Panc1 (cell line): Measurements from ENCODE around the gene MGAT5. TPM values are rescaled to one million over a fixed set of nuclear protein-coding genes. Genes with fewer than 3 reads are reported as not detected.
"Not testable (repeated sequence)": the region's sequence is repeated elsewhere in the genome, so short reads cannot be mapped to it uniquely, and the experiment has no call there.

Experiments used
- ATAC-seq: fragments of 200-7000 bp; cut with Tn5 transposase; 2 replicates; pipeline ENCODE4 v1.9.1; 2020; ENCODE audit warnings: mild to moderate bottlenecking, moderate library complexity
- BruUV-seq: library from RNA; stranded (reverse); fragments of 400-500 nt; replicated peaks from 2 replicates; lab custom pipeline; 2021; lab: Mats Ljungman, UMichigan
- CTCF ChIA-PET: fragments of 300-600 bp; sonication (Branson Sonifier 250); formaldehyde crosslinking; loops from one replicate; lab custom pipeline; 2022; ENCODE audit warnings: antibody characterized with exemption; lab: Charles Lee
- POLR2A ChIA-PET: fragments of 300-600 bp; sonication (Branson Sonifier 250); formaldehyde crosslinking; loops from one replicate; lab custom pipeline; 2022; ENCODE audit warnings: antibody characterized with exemption; lab: Charles Lee
- DNase-seq: peaks from one replicate; pipeline ENCODE4 v3.0.0-alpha.2; 2010; ENCODE audit warnings: low read depth, low spot score
- H3K27ac ChIP-seq: 2 replicates; pipeline ENCODE4 v1.5.1; 2011; ENCODE audit warnings: mild to moderate bottlenecking, low read length, inconsistent platforms
- H3K27me3 ChIP-seq: fragments of 200-500 bp; sonication (Bioruptor generic); 2 replicates; pipeline ENCODE4 v1.6.0; 2014; ENCODE audit warnings: low read length, inconsistent platforms; ENCODE audit not compliant: control insufficient read depth, insufficient read depth
- H3K36me3 ChIP-seq: fragments of 200-500 bp; sonication (Bioruptor generic); 2 replicates; pipeline ENCODE4 v1.5.1; 2014; ENCODE audit warnings: inconsistent platforms, mild to moderate bottlenecking, low read length, moderate library complexity; ENCODE audit not compliant: control insufficient read depth, insufficient read depth
- H3K4me1 ChIP-seq: 2 replicates; pipeline ENCODE4 v1.5.1; 2011; ENCODE audit warnings: inconsistent platforms, mild to moderate bottlenecking, low read length, moderate library complexity; ENCODE audit not compliant: control insufficient read depth, insufficient read depth
- H3K4me3 ChIP-seq, 2 experiments: 2 replicates each; pipeline ENCODE4 v1.5.1; 2011 to 2012; ENCODE audit warnings: low read depth in 2 of 2, low read length in 2 of 2, mild to moderate bottlenecking in 2 of 2, inconsistent platforms in 1 of 2, moderate library complexity in 1 of 2
- H3K9me3 ChIP-seq: fragments of 200-500 bp; sonication (Bioruptor generic); 2 replicates; pipeline ENCODE4 v1.5.1; 2014; ENCODE audit warnings: low read depth, mild to moderate bottlenecking, inconsistent platforms, low read length, moderate library complexity; ENCODE audit not compliant: control insufficient read depth, insufficient read depth
- CTCF ChIP-seq: fragments of 450-650 bp; IDR thresholded peaks from 2 replicates; pipeline ENCODE4 v1.5.1; 2017; ENCODE audit warnings: mild to moderate bottlenecking
- POLR2AphosphoS5 ChIP-seq: IDR thresholded peaks from 2 replicates; pipeline ENCODE4 v1.6.1; 2012; ENCODE audit warnings: mild to moderate bottlenecking, low read depth, low read length, moderate library complexity
- REST ChIP-seq, 2 experiments: IDR thresholded peaks; 2 replicates each; pipeline ENCODE4 v1.6.1; 2011 to 2012; ENCODE audit warnings: low read depth in 2 of 2, control low read depth in 1 of 2, low read length in 1 of 2, mild to moderate bottlenecking in 1 of 2, moderate library complexity in 1 of 2; ENCODE audit not compliant: insufficient read depth in 1 of 2
- SIN3A ChIP-seq: IDR thresholded peaks from 2 replicates; pipeline ENCODE4 v1.6.1; 2012; ENCODE audit warnings: low read depth, mild to moderate bottlenecking, low read length, moderate library complexity, borderline replicate concordance; ENCODE audit not compliant: insufficient read depth
- TCF7L2 ChIP-seq: IDR thresholded peaks from 2 replicates; pipeline ENCODE4 v1.6.1; 2011; ENCODE audit warnings: mild to moderate bottlenecking, low read depth, low read length, inconsistent platforms
- in situ Hi-C: cut with HindIII; loops from 2 replicates; pipeline ENCODE4 v1.10.0; 2016; ENCODE audit warnings: low sequenced_read_pairs, low pct_unique_long_range_greater_than_20kb
- intact Hi-C: fragments of 100-400 bp; cut with micrococcal nuclease; formaldehyde crosslinking; loops from one replicate; pipeline ENCODE4 v1.10.0; 2022; ENCODE audit not compliant: unreplicated experiment
- total RNA-seq: library from RNA; stranded (reverse); gene quantifications from one replicate; pipeline ENCODE4 v1.2.1, GENCODE V29; 2021; ENCODE audit not compliant: unreplicated experiment

MGAT5 gene
- total RNA-seq, 1 experiment from 2014 or later: 22.1 TPM

DNA sequence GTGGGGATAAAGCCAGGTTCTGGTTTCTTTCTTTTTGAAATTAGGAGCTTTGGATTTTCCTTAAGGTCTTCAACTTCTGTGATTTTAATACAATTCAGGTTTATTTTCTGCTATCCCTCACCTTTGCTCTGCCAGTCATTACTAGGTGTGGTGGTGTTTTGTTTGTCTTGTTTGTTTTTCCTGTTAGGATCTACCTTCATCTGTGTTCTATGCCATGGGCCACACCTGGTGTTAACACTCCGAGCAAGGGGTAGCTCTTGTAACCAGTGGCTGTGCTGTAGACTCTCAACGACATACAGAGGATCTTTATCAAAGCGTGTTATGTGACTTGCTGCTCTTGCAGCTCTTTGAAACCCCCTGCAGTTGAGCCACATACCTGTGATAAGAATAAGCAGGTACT lies 38.6 kb downstream of the MGAT5 start:
- no peak for TF ChIP-seq SIN3A
- no peaks in the 10 kb centered on the region for H3K4me1 ChIP-seq
- no peak overlapping the region for H3K27ac ChIP-seq
- H3K9me3 ChIP-seq: no peaks in the 10 kb centered on the region
- CTCF ChIA-PET: no interaction called here
- ATAC-seq (no peak), DNase-seq (no peak)
- BruUV-seq: no TSS peak
- no peaks in the 10 kb centered on the region for H3K36me3 ChIP-seq
- in situ Hi-C loops (no loop called here), intact Hi-C loops (no loop called here)
- POLR2A ChIA-PET: no interaction called here
- H3K4me3 ChIP-seq: no peak overlapping the region
- no peaks in the 10 kb centered on the region for H3K27me3 ChIP-seq

GRCh38 chr2:134293719-134294537 lies 40.1 kb downstream of the MGAT5 start:
- Histone ChIP-seq H3K36me3 (no peaks in the 10 kb centered on the region), H3K27me3 (no peaks in the 10 kb centered on the region), H3K4me3 (no peak overlapping the region), H3K9me3 (no peaks in the 10 kb centered on the region), H3K27ac (no peak overlapping the region), H3K4me1 (no peaks in the 10 kb centered on the region)
- no peak for TF ChIP-seq TCF7L2
- no peak for TF ChIP-seq REST (IDR thresholded peaks at IDR 0.05; ENCODE audit: insufficient read depth in 1 of 2, low read depth in 2 of 2, low read length in 1 of 2)
- no peak for ATAC-seq
- no TSS peak for BruUV-seq
- ChIA-PET POLR2A (no interaction called here), CTCF (no interaction called here)
- intact Hi-C loops: no loop called here
- in situ Hi-C loops: no loop called here
- no peak for DNase-seq

DNA sequence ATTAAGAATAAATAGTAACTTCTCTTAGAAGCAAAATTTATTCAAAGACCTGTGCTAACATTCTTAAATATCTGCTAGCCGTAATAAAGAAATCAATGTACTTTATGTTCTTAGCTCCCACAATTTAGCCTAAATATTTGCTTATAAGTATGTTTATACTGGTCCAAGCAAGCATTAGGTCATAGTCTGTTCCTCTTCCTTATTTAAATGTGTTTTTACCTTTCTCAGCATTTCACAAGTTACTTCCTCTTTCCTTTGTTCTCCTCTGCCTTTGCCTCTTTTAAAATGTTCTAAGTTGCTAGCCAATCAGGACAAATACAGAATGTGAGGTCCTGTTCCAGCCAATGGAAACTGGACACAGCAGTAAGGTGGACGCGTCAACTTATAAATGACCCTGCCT lies 40.7 kb downstream of the MGAT5 start:
- POLR2A ChIA-PET, H3K27me3 ChIP-seq, H3K4me1 ChIP-seq, H3K9me3 ChIP-seq, ATAC-seq, H3K27ac ChIP-seq, BruUV-seq, in situ Hi-C loops, intact Hi-C loops, CTCF ChIA-PET, H3K36me3 ChIP-seq, H3K4me3 ChIP-seq, DNase-seq: not testable (repeated sequence)

DNA sequence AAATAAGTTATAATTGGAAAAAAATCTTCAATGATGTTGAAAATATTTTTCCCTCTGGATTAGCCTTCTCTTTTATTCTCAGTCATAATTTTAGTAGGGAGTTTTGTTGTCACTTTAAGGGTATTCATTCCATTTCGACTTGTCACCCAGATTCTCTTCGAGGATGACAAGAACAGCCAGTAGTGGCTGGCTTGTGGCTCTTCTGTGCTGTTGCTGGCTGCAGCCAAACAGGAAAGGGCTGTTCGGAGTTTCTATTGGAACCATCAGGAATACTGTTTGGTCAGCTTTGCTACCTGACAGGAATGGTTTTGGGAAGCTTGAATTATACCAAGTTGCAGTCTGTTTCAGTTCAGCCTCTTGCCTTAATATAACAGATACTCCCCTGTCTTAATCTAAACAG lies 41.6 kb downstream of the MGAT5 start:
- intact Hi-C loops: no loop called here
- no peak for DNase-seq
- CTCF ChIA-PET: no interaction called here

More for the DNA sequence above, 41.6 kb downstream of the MGAT5 start:
- no peaks in the 10 kb centered on the region for H3K27me3 ChIP-seq
- POLR2A ChIA-PET: no interaction called here
- H3K9me3 ChIP-seq: no peaks in the 10 kb centered on the region
- TF ChIP-seq CTCF: no peak
- TF ChIP-seq SIN3A: no peak
- TF ChIP-seq REST (IDR thresholded peaks at IDR 0.05; ENCODE audit: insufficient read depth in 1 of 2, low read depth in 2 of 2, low read length in 1 of 2): no peak
- TF ChIP-seq POLR2AphosphoS5: no peak
- no peak for TF ChIP-seq TCF7L2
- H3K4me3 ChIP-seq: no peak overlapping the region
- no TSS peak for BruUV-seq
- no peaks in the 10 kb centered on the region for H3K4me1 ChIP-seq
- no peak overlapping the region for H3K27ac ChIP-seq
- no peaks in the 10 kb centered on the region for H3K36me3 ChIP-seq
- ATAC-seq: no peak
- in situ Hi-C loops: no loop called here
